HEK293 (cell line): ENCODE measurements around the gene RARRES2.

ENCODE experiments used
- CTCF ChIP-seq: fragments of 450-650 bp; formaldehyde crosslinking; IDR thresholded peaks from 2 replicates; pipeline ENCODE4 v1.5.1; 2016; ENCODE audit warnings: missing biosample characterization, missing genetic modification characterization
- ZNF280C ChIP-seq: fragments of 450-650 bp; formaldehyde crosslinking; IDR thresholded peaks from 2 replicates; pipeline ENCODE4 v1.5.1; 2016; ENCODE audit warnings: missing biosample characterization, missing genetic modification characterization

- TF ChIP-seq ZNF280C (tag by site-specific recombination) (no peak), CTCF (tag by site-specific recombination) (no peak)
Measured at GRCh38 chr7:150322114-150322832, 19.2 kb downstream of the RARRES2 start.
